ENCODE measurements around the gene AK6. TPM values are rescaled to one million over a fixed set of nuclear protein-coding genes. Genes with fewer than 3 reads are reported as not detected.

The AK6 gene
- total RNA-seq = 26.0 and 30.3 TPM in 2 replicates

DNA sequence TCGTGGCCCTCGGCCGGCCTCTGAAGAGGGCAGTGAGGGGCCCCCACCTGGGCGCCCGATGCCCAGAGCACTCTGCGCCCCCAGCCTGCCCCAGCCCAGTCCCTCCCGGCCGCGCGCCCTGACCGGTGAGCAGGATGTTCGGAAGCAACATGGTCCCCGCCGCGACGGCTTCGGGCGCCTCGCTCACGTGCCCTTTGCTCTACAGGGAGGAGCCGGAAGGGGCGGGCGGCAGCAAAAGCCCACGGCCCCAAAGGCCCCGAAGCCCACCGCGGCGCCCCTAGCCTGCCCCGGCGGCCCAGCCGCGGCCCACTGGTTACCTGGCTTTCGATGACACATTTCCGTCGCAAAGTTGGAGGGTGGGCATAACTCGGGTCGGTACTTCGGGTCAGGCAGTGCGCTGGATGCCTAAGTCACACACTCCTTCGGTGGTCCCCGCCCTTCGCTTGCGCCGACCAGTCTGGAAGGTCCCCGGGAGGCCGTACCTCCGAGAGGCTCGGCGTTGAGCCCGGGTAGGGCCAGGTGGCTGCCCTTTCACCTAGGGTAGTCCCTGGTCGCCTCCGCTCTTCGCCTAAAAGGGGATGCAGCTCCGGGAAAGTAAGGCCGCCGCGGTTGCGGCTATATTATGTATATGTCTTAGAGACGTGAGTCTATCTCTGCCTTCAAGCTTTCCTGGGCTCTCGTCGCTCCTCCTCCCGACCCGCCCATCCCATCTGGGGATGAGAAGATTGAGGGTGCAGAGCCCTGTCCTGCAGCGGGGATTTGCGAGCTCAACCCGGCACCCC, at the start of gene AK6, which contains the start of the genes RAD17 and TAF9:
Gene AK6 (minus strand): TSS at position 181 of the 782 bp plus-strand sequence. CDS start 30 bp downstream, at position 151.
Gene RAD17 (plus strand): TSS at position 479 of the 782 bp plus-strand sequence. CDS start 2,391 bp downstream, outside the sequence.
Gene TAF9 (minus strand): TSS at position 181 of the 782 bp plus-strand sequence. CDS start 3,783 bp downstream, outside the sequence.

DNA sequence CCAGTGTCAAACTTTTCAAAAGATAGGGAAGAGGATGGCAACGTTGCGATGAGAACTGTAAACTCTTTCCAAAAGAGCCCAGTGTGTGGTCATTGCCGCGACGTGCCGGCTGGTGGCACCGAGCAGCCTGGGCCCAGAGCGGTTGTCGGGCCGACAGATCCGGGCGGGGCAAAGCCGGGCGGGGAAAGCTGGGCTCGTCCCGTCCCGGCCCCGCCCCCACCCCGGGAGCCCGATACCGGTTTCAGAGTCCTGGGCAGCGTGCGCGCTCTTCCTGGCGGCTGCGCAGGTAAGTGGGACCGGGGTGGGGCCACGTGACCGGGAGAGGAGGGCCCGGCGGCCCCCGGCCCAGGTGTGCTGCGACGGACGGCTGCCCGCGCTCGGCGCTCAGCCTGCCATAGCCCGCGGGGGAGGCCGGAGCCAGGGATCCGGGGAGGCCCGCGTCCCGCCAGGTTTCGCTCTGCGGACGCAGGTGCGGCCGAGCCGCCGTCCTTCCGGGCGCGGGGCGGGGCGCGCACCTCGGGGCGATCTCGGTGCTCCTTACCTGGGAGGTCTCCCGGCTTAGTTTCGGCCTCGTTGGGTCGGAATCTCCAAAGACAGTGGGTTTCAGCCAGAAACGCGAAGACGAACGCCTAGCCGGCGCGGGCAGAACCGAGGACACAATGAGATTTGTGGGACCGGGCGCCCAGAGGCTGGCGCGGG, 45.7 kb upstream of the AK6 start, which contains the start of gene MARVELD2:
Gene MARVELD2 (plus strand): TSS at position 232 of the 699 bp plus-strand sequence. CDS start 4,270 bp downstream, outside the sequence.

Other genes starting within 250 kb of the AK6 start
- 8.5 and 34.5 TPM in 2 replicates for gene CCNB1, start 202.4 kb downstream of the AK6 start, total RNA-seq
- gene CENPH, start 179.9 kb downstream of the AK6 start, total RNA-seq = 7.2 and 9.6 TPM in 2 replicates
- 61.7 and 77.6 TPM in 2 replicates for gene CDK7, start 134.6 kb downstream of the AK6 start, total RNA-seq
- 3.8 and 3.9 TPM in 2 replicates for gene CCDC125, start 36.7 kb downstream of the AK6 start, total RNA-seq
- gene TAF9, start within 50 bp of the AK6 start, total RNA-seq = 60.5 and 74.7 TPM in 2 replicates
- gene RAD17, start 298 bp upstream of the AK6 start, total RNA-seq = 18.8 and 20.0 TPM in 2 replicates
- 24.8 and 27.3 TPM in 2 replicates for gene MARVELD2, start 45.6 kb upstream of the AK6 start, total RNA-seq
- 38.6 and 104 TPM in 2 replicates for gene OCLN, start 123.3 kb upstream of the AK6 start, total RNA-seq
- 22.2 and 26.4 TPM in 2 replicates for gene GTF2H2C, start 190.7 kb upstream of the AK6 start, total RNA-seq